IMR-90 (cell line): ENCODE results near the gene TBC1D4. TPM values are rescaled to one million over a fixed set of nuclear protein-coding genes. Genes with fewer than 3 reads are reported as not detected.
A peak's percentile ranks its signal among the peaks of the same experiment; 100 is the strongest.

Experiments
- ATAC-seq: fragments of 200-7000 bp; cut with Tn5 transposase; 2 replicates; pipeline ENCODE4 v1.9.1; 2020; ENCODE audit warnings: low read depth, mild to moderate bottlenecking, moderate library complexity
- BruUV-seq: library from RNA; stranded (reverse); fragments of 400-500 nt; replicated peaks from 2 replicates; lab custom pipeline; 2021; lab: Mats Ljungman, UMichigan
- CTCF ChIA-PET: fragments of 300-600 bp; formaldehyde crosslinking; extraction: SDS; loops from one replicate; lab custom pipeline; 2021; ENCODE audit warnings: antibody characterized with exemption; lab: Yijun Ruan, JAX
- POLR2A ChIA-PET: fragments of 300-600 bp; sonication (Branson Sonifier 250); formaldehyde crosslinking; loops from one replicate; lab custom pipeline; 2022; ENCODE audit warnings: antibody characterized with exemption; ENCODE audit not compliant: unreplicated experiment; lab: Charles Lee
- DNase-seq: peaks from one replicate; pipeline ENCODE4 v3.0.0; 2013
- H2AFZ ChIP-seq: replicated peaks from 2 replicates; pipeline ENCODE3; 2013; ENCODE audit warnings: low read length, mild to moderate bottlenecking; ENCODE audit not compliant: poor library complexity
- H2AK5ac ChIP-seq: 2 replicates; pipeline ENCODE4 v1.6.1; 2013; ENCODE audit warnings: low read depth, low read length, inconsistent platforms
- H2AK9ac ChIP-seq: replicated peaks from 2 replicates; pipeline ENCODE3; 2013; ENCODE audit warnings: mild to moderate bottlenecking, low read depth, low read length, moderate library complexity; ENCODE audit not compliant: poor library complexity
- H2BK120ac ChIP-seq: 2 replicates; pipeline ENCODE4 v1.6.1; 2013; ENCODE audit warnings: low read depth, low read length, inconsistent platforms
- H2BK15ac ChIP-seq: 3 replicates; pipeline ENCODE4 v1.6.1; 2013; ENCODE audit warnings: low read depth, low read length, inconsistent platforms
- H2BK20ac ChIP-seq: 2 replicates; pipeline ENCODE4 v1.6.1; 2013; ENCODE audit warnings: low read depth, mild to moderate bottlenecking, inconsistent platforms, low read length, moderate library complexity
- H2BK5ac ChIP-seq: 2 replicates; pipeline ENCODE4 v1.6.1; 2013; ENCODE audit warnings: mild to moderate bottlenecking, low read depth, low read length, inconsistent platforms; ENCODE audit not compliant: poor library complexity, severe bottlenecking
- H3K14ac ChIP-seq: replicated peaks from 2 replicates; pipeline ENCODE4 v1.6.1; 2013; ENCODE audit warnings: low read depth, low read length, inconsistent platforms
- H3K18ac ChIP-seq: 2 replicates; pipeline ENCODE4 v1.6.1; 2013; ENCODE audit warnings: low read depth, low read length, control low read depth
- H3K23ac ChIP-seq: 2 replicates; pipeline ENCODE4 v1.6.1; 2013; ENCODE audit warnings: low read depth, low read length, inconsistent platforms
- H3K27ac ChIP-seq: 2 replicates; pipeline ENCODE4 v1.5.1; 2013; ENCODE audit warnings: mild to moderate bottlenecking, control low read depth, low read length; ENCODE audit not compliant: insufficient read depth
- H3K27me3 ChIP-seq: 2 replicates; pipeline ENCODE4 v1.6.1; 2013; ENCODE audit warnings: low read length; ENCODE audit not compliant: control insufficient read depth, insufficient read depth
- H3K36me3 ChIP-seq: 2 replicates; pipeline ENCODE4 v1.6.1; 2013; ENCODE audit warnings: low read length, mixed read lengths; ENCODE audit not compliant: control insufficient read depth, insufficient read depth
- H3K4ac ChIP-seq: 2 replicates; pipeline ENCODE4 v1.6.1; 2013; ENCODE audit warnings: low read depth, low read length, inconsistent platforms
- H3K4me1 ChIP-seq: 2 replicates; pipeline ENCODE4 v1.6.1; 2013; ENCODE audit warnings: low read length, mixed read lengths; ENCODE audit not compliant: control insufficient read depth, insufficient read depth
- H3K4me2 ChIP-seq: 2 replicates; pipeline ENCODE4 v1.6.1; 2013; ENCODE audit warnings: low read depth, mild to moderate bottlenecking, control low read depth, low read length, moderate library complexity
- H3K4me3 ChIP-seq: 2 replicates; pipeline ENCODE4 v1.5.1; 2013; ENCODE audit warnings: low read depth, mild to moderate bottlenecking, control low read depth, low read length, moderate library complexity; ENCODE audit not compliant: insufficient read depth
- H3K56ac ChIP-seq: 2 replicates; pipeline ENCODE4 v1.6.1; 2013; ENCODE audit warnings: low read length, inconsistent platforms; ENCODE audit not compliant: insufficient read depth; ENCODE audit errors: extremely low read depth
- H3K79me1 ChIP-seq, 2 experiments: 2 replicates each; pipeline ENCODE4 v1.6.1; 2013; ENCODE audit warnings: low read length in 2 of 2, inconsistent platforms in 1 of 2, low read depth in 1 of 2
- H3K9ac ChIP-seq: 2 replicates; pipeline ENCODE4 v1.6.1; 2013; ENCODE audit warnings: low read depth, low read length, control low read depth
- H3K9me1 ChIP-seq: 2 replicates; pipeline ENCODE4 v1.6.1; 2013; ENCODE audit warnings: low read length, inconsistent platforms; ENCODE audit not compliant: insufficient read depth
- H3K9me3 ChIP-seq: 2 replicates; pipeline ENCODE4 v1.6.1; 2013; ENCODE audit warnings: low read length; ENCODE audit not compliant: control insufficient read depth, insufficient read depth
- H4K20me1 ChIP-seq: 2 replicates; pipeline ENCODE4 v1.6.1; 2013; ENCODE audit warnings: low read length, inconsistent platforms; ENCODE audit not compliant: insufficient read depth
- H4K5ac ChIP-seq: 2 replicates; pipeline ENCODE4 v1.6.1; 2013; ENCODE audit warnings: mild to moderate bottlenecking, low read depth, low read length, control low read depth
- H4K8ac ChIP-seq, 2 experiments: 2 replicates each; pipeline ENCODE4 v1.6.1; 2013; ENCODE audit warnings: low read depth in 2 of 2, low read length in 2 of 2, control low read depth in 1 of 2, inconsistent platforms in 1 of 2
- H4K91ac ChIP-seq: 2 replicates; pipeline ENCODE4 v1.6.1; 2013; ENCODE audit warnings: low read depth, low read length, inconsistent platforms; ENCODE audit not compliant: insufficient read depth
- BHLHE40 ChIP-seq: fragments of 150-350 bp; IDR thresholded peaks from 2 replicates; pipeline ENCODE4 v1.6.1; 2016; ENCODE audit warnings: mild to moderate bottlenecking, low read depth, low read length
- CEBPB ChIP-seq: IDR thresholded peaks from 2 replicates; pipeline ENCODE4 v1.6.1; 2012; ENCODE audit warnings: low read depth, low read length, improper control_type of control experiment
- CHD1 ChIP-seq: IDR thresholded peaks from 2 replicates; pipeline ENCODE4 v1.6.1; 2012; ENCODE audit warnings: low read depth, low read length, improper control_type of control experiment
- CTCF ChIP-seq: conservative IDR thresholded peaks from 2 replicates; pipeline ENCODE4 v1.5.1; 2012; ENCODE audit warnings: mild to moderate bottlenecking, low read depth, low read length, improper control_type of control experiment
- ELK1 ChIP-seq: fragments of 150-350 bp; IDR thresholded peaks from 2 replicates; pipeline ENCODE4 v1.6.1; 2016; ENCODE audit warnings: low read depth, mild to moderate bottlenecking, low read length, moderate library complexity, borderline replicate concordance
- FOS ChIP-seq: fragments of 150-350 bp; IDR thresholded peaks from 2 replicates; pipeline ENCODE4 v1.6.1; 2016; ENCODE audit warnings: low read depth, low read length
- MAZ ChIP-seq: IDR thresholded peaks from 2 replicates; pipeline ENCODE4 v1.6.1; 2012; ENCODE audit warnings: low read depth, mild to moderate bottlenecking, low read length, improper control_type of control experiment, moderate library complexity, borderline replicate concordance
- MXI1 ChIP-seq: IDR thresholded peaks from 2 replicates; pipeline ENCODE4 v1.6.1; 2012; ENCODE audit warnings: low read depth, mild to moderate bottlenecking, low read length, moderate library complexity, borderline replicate concordance
- NFE2L2 ChIP-seq: fragments of 150-350 bp; IDR thresholded peaks from 2 replicates; pipeline ENCODE4 v1.6.1; 2016; ENCODE audit warnings: low read depth, mild to moderate bottlenecking, low read length
- POLR2A ChIP-seq: IDR thresholded peaks from 2 replicates; pipeline ENCODE4 v1.6.1; 2012; ENCODE audit warnings: mild to moderate bottlenecking, low read depth, low read length
- RAD21 ChIP-seq: IDR thresholded peaks from 2 replicates; pipeline ENCODE4 v1.6.1; 2012; ENCODE audit warnings: low read length, improper control_type of control experiment
- RCOR1 ChIP-seq: IDR thresholded peaks from 2 replicates; pipeline ENCODE4 v1.6.1; 2012; ENCODE audit warnings: mild to moderate bottlenecking, low read length, improper control_type of control experiment; ENCODE audit not compliant: insufficient replicate concordance
- RFX5 ChIP-seq: IDR thresholded peaks from 2 replicates; pipeline ENCODE4 v1.8.0; 2012; ENCODE audit warnings: low read depth, mild to moderate bottlenecking, low read length, moderate library complexity
- SMC3 ChIP-seq: fragments of 150-350 bp; IDR thresholded peaks from 2 replicates; pipeline ENCODE4 v1.6.1; 2016; ENCODE audit warnings: low read depth, mild to moderate bottlenecking, antibody characterized with exemption, low read length, moderate library complexity
- USF2 ChIP-seq: fragments of 150-350 bp; IDR thresholded peaks from 2 replicates; pipeline ENCODE4 v1.6.1; 2017; ENCODE audit warnings: mild to moderate bottlenecking, antibody characterized with exemption, low read length, low read depth
- WGBS, 2 experiments: methylation state at CpG; one replicate each; pipeline versions ENCODE4 v1.1.5 to v1.1.7; 2013; ENCODE audit warnings: missing lambda C conversion rate in 2 of 2; ENCODE audit not compliant: insufficient read length in 1 of 2; ENCODE audit errors: extremely low coverage in 2 of 2; 5-methylcytosine and 5-hydroxymethylcytosine counted together
- dilution Hi-C: fragments of 300-500 bp; cut with HindIII; formaldehyde crosslinking; loops from one replicate; pipeline ENCODE4 v1.14.3; 2018; ENCODE audit warnings: low sequenced_read_pairs; ENCODE audit not compliant: unreplicated experiment
- in situ Hi-C: fragments of 300-500 bp; cut with MboI; formaldehyde crosslinking; loops from 3 replicates; pipeline ENCODE4 v1.14.3; 2019; ENCODE audit warnings: low sequenced_read_pairs, inconsistent platforms, mixed read lengths
- intact Hi-C: fragments of 100-400 bp; cut with micrococcal nuclease; formaldehyde crosslinking; loops from 2 replicates; pipeline ENCODE4 v1.10.0; 2022
- polyA plus RNA-seq, 3 experiments: library from polyadenylated mRNA; depleted of rRNA; stranded (reverse); fragments of >200 nt; gene quantifications; 2 replicates each; pipeline ENCODE4 v1.2.3, GENCODE V29; 2012; ENCODE audit warnings: low replicate concordance in 1 of 3
- total RNA-seq: library from RNA; depleted of rRNA; stranded (reverse); fragments of >200 nt; gene quantifications from 2 replicates; pipeline ENCODE4 v1.2.3, GENCODE V29; 2012

TBC1D4 gene
- total and polyA plus RNA-seq, 2 of the 4 experiments (the other 2 are of a cell fraction) = 7.5 to 22.8 TPM

GRCh38 chr13:75318138-75318833, 163.7 kb downstream of the TBC1D4 start:
- BruUV-seq = no TSS peak
- peak overlapping the region; percentile 27; the same call in 1 of the 2 replicates for H3K14ac ChIP-seq
- H2BK5ac ChIP-seq = no peak overlapping the region
- ATAC-seq = no peak; the same call in 1 of the 2 replicates
- no peaks in the 10 kb centered on the region for H3K36me3 ChIP-seq
- in situ Hi-C loops = no loop called here
- no peak overlapping the region for H3K4me3 ChIP-seq
- H4K8ac ChIP-seq = no peak overlapping the region; a peak in 1 of 4 replicates
- H3K18ac ChIP-seq = no peak overlapping the region
- H3K9me1 ChIP-seq = peaks cover 3% of the 10 kb centered on the region
- H3K27ac ChIP-seq = no peak overlapping the region
- H3K27me3 ChIP-seq = no peaks in the 10 kb centered on the region
- H3K23ac ChIP-seq = peak overlapping the region; percentile 87
- ChIA-PET CTCF (no interaction called here), POLR2A (no interaction called here)
- H3K4ac ChIP-seq = peak overlapping the region; percentile 15; the same call in 1 of the 2 replicates
- no peak overlapping the region for H3K4me2 ChIP-seq
- H2BK120ac ChIP-seq = 0 out of 2 replicates have a peak overlapping the region, but pooled peaks have one; percentile 26
- dilution Hi-C loops = no loop called here
- no peaks in the 10 kb centered on the region for H4K20me1 ChIP-seq
- no CpG with 5 or more reads among the region's 2 CpGs for WGBS, 2 experiments
- H3K9ac ChIP-seq = no peak overlapping the region
- H2AK9ac ChIP-seq = no peak overlapping the region
- no peak overlapping the region for H2BK15ac ChIP-seq
- no peak for DNase-seq
- no peak overlapping the region; the same call in 1 of the 2 replicates for H2AK5ac ChIP-seq
- H3K56ac ChIP-seq = no peak overlapping the region
- no peaks in the 10 kb centered on the region for H3K79me1 ChIP-seq
- H4K91ac ChIP-seq = no peak overlapping the region
- H3K9me3 ChIP-seq = no peaks in the 10 kb centered on the region
- no peak overlapping the region for H4K5ac ChIP-seq
- peaks cover 2% of the 10 kb centered on the region for H3K4me1 ChIP-seq
- H2BK20ac ChIP-seq = peak overlapping the region; percentile 68; the same call in 1 of the 2 replicates
- intact Hi-C loops = no loop called here
- H2AFZ ChIP-seq = no peak overlapping the region
- TF ChIP-seq POLR2A (no peak), MAZ (no peak), RFX5 (no peak), CEBPB (no peak), USF2 (no peak), RAD21 (no peak), NFE2L2 (no peak), CHD1 (no peak), FOS (no peak), CTCF (no peak), SMC3 (no peak), MXI1 (no peak), BHLHE40 (no peak), ELK1 (no peak), RCOR1 (no peak)
